ENCODE data around the gene DYNLT4.
"Not testable (repeated sequence)": the region's sequence is repeated elsewhere in the genome, so short reads cannot be mapped to it uniquely, and the experiment has no call there.

The DYNLT4 gene

GRCh38 chr1:44803312-44804095 lies 3.6 kb downstream of the DYNLT4 start:
- H3K4me1 ChIP-seq (ENCODE audit: control insufficient read depth, insufficient read depth, low read length), result peaks cover 51% of the 10 kb centered on the region
- H3K4me3 ChIP-seq (ENCODE audit: low read length), result no peak overlapping the region
- peak overlapping the region; percentile 23 for H3K9ac ChIP-seq (ENCODE audit: low read length)
- H3K9me3 ChIP-seq (ENCODE audit: control insufficient read depth, low read length), result no peaks in the 10 kb centered on the region
- no peaks in the 10 kb centered on the region for H3K27me3 ChIP-seq (ENCODE audit: control insufficient read depth, insufficient read depth, low read length)
- peaks cover 20% of the 10 kb centered on the region for H3K36me3 ChIP-seq (ENCODE audit: control insufficient read depth, insufficient read depth, low read length)

GRCh38 chr1:44803062-44803311 lies 4.2 kb downstream of the DYNLT4 start:
- peaks cover 20% of the 10 kb centered on the region for H3K36me3 ChIP-seq (ENCODE audit: control insufficient read depth, insufficient read depth, low read length)
- H3K4me1 ChIP-seq (ENCODE audit: control insufficient read depth, insufficient read depth, low read length), result peaks cover 46% of the 10 kb centered on the region
- H3K4me3 ChIP-seq (ENCODE audit: low read length), result no peak overlapping the region
- H3K9ac ChIP-seq (ENCODE audit: low read length), result peak overlapping the region; percentile 23
- no peaks in the 10 kb centered on the region for H3K27me3 ChIP-seq (ENCODE audit: control insufficient read depth, insufficient read depth, low read length)
- no peaks in the 10 kb centered on the region for H3K9me3 ChIP-seq (ENCODE audit: control insufficient read depth, low read length)

- Histone ChIP-seq H3K36me3 (ENCODE audit: control insufficient read depth, insufficient read depth, low read length) (peaks cover 20% of the 10 kb centered on the region), H3K27me3 (ENCODE audit: control insufficient read depth, insufficient read depth, low read length) (no peaks in the 10 kb centered on the region), H3K9me3 (ENCODE audit: control insufficient read depth, low read length) (no peaks in the 10 kb centered on the region), H3K4me1 (ENCODE audit: control insufficient read depth, insufficient read depth, low read length) (peaks cover 41% of the 10 kb centered on the region), H3K9ac (ENCODE audit: low read length) (peak overlapping the region; percentile 23), H3K4me3 (ENCODE audit: low read length) (no peak overlapping the region)
These were observed 4.7 kb downstream of the DYNLT4 start for GRCh38 chr1:44802306-44803061.

- peaks cover 17% of the 10 kb centered on the region for H3K36me3 ChIP-seq (ENCODE audit: control insufficient read depth, insufficient read depth, low read length)
- H3K9ac ChIP-seq (ENCODE audit: low read length), result peak overlapping the region; percentile 87
- H3K4me3 ChIP-seq (ENCODE audit: low read length), result no peak overlapping the region
- no peaks in the 10 kb centered on the region for H3K9me3 ChIP-seq (ENCODE audit: control insufficient read depth, low read length)
- H3K4me1 ChIP-seq (ENCODE audit: control insufficient read depth, insufficient read depth, low read length), result peaks cover 33% of the 10 kb centered on the region
- H3K27me3 ChIP-seq (ENCODE audit: control insufficient read depth, insufficient read depth, low read length), result no peaks in the 10 kb centered on the region
These were observed 5.5 kb downstream of the DYNLT4 start for GRCh38 chr1:44801491-44802305.

GRCh38 chr1:44799770-44800584 lies 7.2 kb downstream of the DYNLT4 start, which contains the start of gene PLK3:
Gene PLK3, plus strand, starts transcription at chr1:44800377. Its CDS starts 87 bp downstream, at chr1:44800464.
- no peaks in the 10 kb centered on the region for H3K27me3 ChIP-seq (ENCODE audit: control insufficient read depth, insufficient read depth, low read length)
- peaks cover 9% of the 10 kb centered on the region for H3K36me3 ChIP-seq (ENCODE audit: control insufficient read depth, insufficient read depth, low read length)
- H3K4me1 ChIP-seq (ENCODE audit: control insufficient read depth, insufficient read depth, low read length), result peaks cover 16% of the 10 kb centered on the region
- no peaks in the 10 kb centered on the region for H3K9me3 ChIP-seq (ENCODE audit: control insufficient read depth, low read length)
- H3K9ac ChIP-seq (ENCODE audit: low read length), result peak within 1 kb of the TSS; percentile 87
- peak within 1 kb of the TSS; percentile 80 for H3K4me3 ChIP-seq (ENCODE audit: low read length)

GRCh38 chr1:44798481-44799365 lies 8.4 kb downstream of the DYNLT4 start:
- Histone ChIP-seq H3K4me1 (ENCODE audit: control insufficient read depth, insufficient read depth, low read length) (peaks cover 11% of the 10 kb centered on the region), H3K9me3 (ENCODE audit: control insufficient read depth, low read length) (no peaks in the 10 kb centered on the region), H3K4me3 (ENCODE audit: low read length) (no peak overlapping the region), H3K9ac (ENCODE audit: low read length) (peak overlapping the region; percentile 87), H3K36me3 (ENCODE audit: control insufficient read depth, insufficient read depth, low read length) (peaks cover 9% of the 10 kb centered on the region), H3K27me3 (ENCODE audit: control insufficient read depth, insufficient read depth, low read length) (no peaks in the 10 kb centered on the region)

GRCh38 chr1:44797886-44798285 lies 9.3 kb downstream of the DYNLT4 start:
- H3K9ac ChIP-seq (ENCODE audit: low read length); H3K9me3 ChIP-seq (ENCODE audit: control insufficient read depth, low read length); H3K36me3 ChIP-seq (ENCODE audit: control insufficient read depth, insufficient read depth, low read length); H3K27me3 ChIP-seq (ENCODE audit: control insufficient read depth, insufficient read depth, low read length); H3K4me3 ChIP-seq (ENCODE audit: low read length): not testable (repeated sequence)
- H3K4me1 ChIP-seq (ENCODE audit: control insufficient read depth, insufficient read depth, low read length), result peaks cover 11% of the 10 kb centered on the region

GRCh38 chr1:44792736-44793502 lies 14.2 kb downstream of the DYNLT4 start:
- no peaks in the 10 kb centered on the region for H3K27me3 ChIP-seq (ENCODE audit: control insufficient read depth, insufficient read depth, low read length)
- no peak overlapping the region for H3K9ac ChIP-seq (ENCODE audit: low read length)
- H3K4me3 ChIP-seq (ENCODE audit: low read length), result no peak overlapping the region
- no peaks in the 10 kb centered on the region for H3K9me3 ChIP-seq (ENCODE audit: control insufficient read depth, low read length)
- H3K36me3 ChIP-seq (ENCODE audit: control insufficient read depth, insufficient read depth, low read length), result no peaks in the 10 kb centered on the region
- H3K4me1 ChIP-seq (ENCODE audit: control insufficient read depth, insufficient read depth, low read length), result peaks cover 8% of the 10 kb centered on the region

GRCh38 chr1:44790968-44791801 lies 16.0 kb downstream of the DYNLT4 start:
- H3K4me1 ChIP-seq (ENCODE audit: control insufficient read depth, insufficient read depth, low read length), result peaks cover 10% of the 10 kb centered on the region
- H3K9me3 ChIP-seq (ENCODE audit: control insufficient read depth, low read length), result no peaks in the 10 kb centered on the region
- H3K36me3 ChIP-seq (ENCODE audit: control insufficient read depth, insufficient read depth, low read length), result no peaks in the 10 kb centered on the region
- no peak overlapping the region for H3K9ac ChIP-seq (ENCODE audit: low read length)
- H3K4me3 ChIP-seq (ENCODE audit: low read length), result no peak overlapping the region
- no peaks in the 10 kb centered on the region for H3K27me3 ChIP-seq (ENCODE audit: control insufficient read depth, insufficient read depth, low read length)
